Suprapubic skin (tissue), 4 donors: Measurements from ENCODE around the gene PARN.

ENCODE experiments used
- CTCF ChIP-seq, 2 donors: fragments of 200-600 bp in 1 of 2; fragments of 450-650 bp in 1 of 2; sonication (generic) in 1 of 2; IDR thresholded peaks; one replicate each; pipeline ENCODE4 v1.5.1; 2016 to 2019; ENCODE audit warnings: antibody characterized with exemption in 2 of 2, mild to moderate bottlenecking in 1 of 2, moderate library complexity in 1 of 2
- EP300 ChIP-seq: sonication (generic); formaldehyde crosslinking; IDR thresholded peaks from one replicate; pipeline ENCODE4 v1.6.1; 2017; ENCODE audit warnings: antibody characterized with exemption
- POLR2A ChIP-seq, 2 donors: fragments of 450-650 bp; IDR thresholded peaks; one replicate each; pipeline ENCODE4 v1.6.1; 2017; ENCODE audit warnings: antibody characterized with exemption in 2 of 2, mild to moderate bottlenecking in 2 of 2, moderate library complexity in 2 of 2
- POLR2AphosphoS5 ChIP-seq, 3 donors: sonication (generic); formaldehyde crosslinking; IDR thresholded peaks; one replicate each; pipeline ENCODE4 v1.6.1; 2017; ENCODE audit warnings: antibody characterized with exemption in 3 of 3

GRCh38 chr16:14667347-14668266 lies 37.5 kb upstream of the PARN start:
- TF ChIP-seq POLR2A (IDR thresholded peaks at IDR 0.05) (no peak), CTCF (IDR thresholded peaks at IDR 0.05) (no peak), POLR2AphosphoS5 (IDR thresholded peaks at IDR 0.05) (no peak), EP300 (no peak)
